Erythroblast (primary cell): ENCODE measurements around the gene KRT79.

ENCODE experiments used
- GATA1 ChIP-seq: IDR thresholded peaks from 2 replicates; pipeline ENCODE4 v1.6.1; 2011; ENCODE audit warnings: low read depth, mild to moderate bottlenecking, control low read depth, low read length, moderate library complexity
- POLR2A ChIP-seq: IDR thresholded peaks from 2 replicates; pipeline ENCODE4 v1.6.1; 2011; ENCODE audit warnings: mild to moderate bottlenecking, low read length

DNA sequence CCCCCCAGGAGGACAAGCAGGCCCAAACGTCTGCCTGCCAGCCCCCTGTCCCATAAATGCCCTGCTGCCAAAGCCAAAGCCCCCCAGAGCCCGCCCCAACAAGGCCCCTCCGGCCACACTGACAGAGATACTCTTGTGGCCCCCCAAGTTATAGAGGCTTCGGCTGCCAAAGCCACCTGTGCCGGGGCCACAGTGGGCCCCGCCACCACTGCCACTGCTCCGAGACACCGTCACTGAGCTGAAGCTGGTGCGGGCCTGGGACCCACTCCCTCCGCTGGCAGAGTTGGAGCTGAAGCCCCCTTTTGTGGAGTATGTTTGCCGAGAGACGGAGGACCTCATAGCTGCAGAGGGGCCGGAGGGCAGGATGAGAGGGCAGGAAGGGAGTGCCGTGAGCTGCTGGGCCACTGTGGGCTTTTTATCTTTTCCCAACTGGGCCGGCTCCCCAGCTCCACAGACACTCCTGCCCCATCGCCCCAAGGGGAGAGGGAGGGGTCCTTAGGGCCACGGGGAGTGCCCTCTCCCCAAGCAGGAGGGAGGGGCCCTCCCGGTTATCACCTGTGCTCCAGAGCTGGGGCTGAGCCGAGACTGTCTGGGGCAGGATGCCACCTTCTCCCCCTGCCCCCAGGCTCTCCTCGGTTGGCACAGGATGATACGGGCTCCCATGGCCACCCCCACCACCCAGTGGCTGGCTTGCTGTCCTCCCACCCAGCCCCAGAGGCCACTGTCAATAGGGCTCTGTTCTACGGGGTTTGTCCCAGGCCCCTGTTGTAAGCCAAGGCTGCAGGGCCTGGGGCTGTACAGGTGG lies at the start of gene KRT79:
- TF ChIP-seq POLR2A (no peak), GATA1 (no peak)
